ENCODE measurements around the gene ADIPOQ. TPM values are rescaled to one million over a fixed set of nuclear protein-coding genes. Genes with fewer than 3 reads are reported as not detected.

The ADIPOQ gene
- total RNA-seq, 1 experiment from 2014 or later: not detected

- Mint-ChIP-seq H3K9me3 (ENCODE audit: low read depth, unreplicated experiment) (no peaks in the 10 kb centered on the region), H3K36me3 (ENCODE audit: insufficient read depth, unreplicated experiment) (no peaks in the 10 kb centered on the region), H3K4me1 (ENCODE audit: low read depth, unreplicated experiment) (no peaks in the 10 kb centered on the region), H3K27me3 (ENCODE audit: unreplicated experiment) (no peaks in the 10 kb centered on the region), H3K4me3 (ENCODE audit: low read depth, unreplicated experiment) (no peak overlapping the region), H3K27ac (ENCODE audit: unreplicated experiment) (no peak overlapping the region)
- no TSS peak for BruUV-seq (replicated peaks)
- intact Hi-C loops (cut with micrococcal nuclease; ENCODE audit: unreplicated experiment): no loop called here
- CTCF ChIA-PET: interaction anchor here (0.7 to 1.4 kb wide), 2 partner anchors 62 to 197 kb away, joined by 4 to 6 read pairs; no protein-coding TSS in a partner anchor
- TF ChIP-seq, protein P1, sequence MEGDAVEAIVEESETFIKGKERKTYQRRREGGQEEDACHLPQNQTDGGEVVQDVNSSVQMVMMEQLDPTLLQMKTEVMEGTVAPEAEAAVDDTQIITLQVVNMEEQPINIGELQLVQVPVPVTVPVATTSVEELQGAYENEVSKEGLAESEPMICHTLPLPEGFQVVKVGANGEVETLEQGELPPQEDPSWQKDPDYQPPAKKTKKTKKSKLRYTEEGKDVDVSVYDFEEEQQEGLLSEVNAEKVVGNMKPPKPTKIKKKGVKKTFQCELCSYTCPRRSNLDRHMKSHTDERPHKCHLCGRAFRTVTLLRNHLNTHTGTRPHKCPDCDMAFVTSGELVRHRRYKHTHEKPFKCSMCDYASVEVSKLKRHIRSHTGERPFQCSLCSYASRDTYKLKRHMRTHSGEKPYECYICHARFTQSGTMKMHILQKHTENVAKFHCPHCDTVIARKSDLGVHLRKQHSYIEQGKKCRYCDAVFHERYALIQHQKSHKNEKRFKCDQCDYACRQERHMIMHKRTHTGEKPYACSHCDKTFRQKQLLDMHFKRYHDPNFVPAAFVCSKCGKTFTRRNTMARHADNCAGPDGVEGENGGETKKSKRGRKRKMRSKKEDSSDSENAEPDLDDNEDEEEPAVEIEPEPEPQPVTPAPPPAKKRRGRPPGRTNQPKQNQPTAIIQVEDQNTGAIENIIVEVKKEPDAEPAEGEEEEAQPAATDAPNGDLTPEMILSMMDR (IDR thresholded peaks at IDR 0.05; ENCODE audit: unreplicated experiment): no peak
- DNase-seq: no peak
Measured at GRCh38 chr3:186814100-186814499, 28.4 kb upstream of the ADIPOQ start.

DNA sequence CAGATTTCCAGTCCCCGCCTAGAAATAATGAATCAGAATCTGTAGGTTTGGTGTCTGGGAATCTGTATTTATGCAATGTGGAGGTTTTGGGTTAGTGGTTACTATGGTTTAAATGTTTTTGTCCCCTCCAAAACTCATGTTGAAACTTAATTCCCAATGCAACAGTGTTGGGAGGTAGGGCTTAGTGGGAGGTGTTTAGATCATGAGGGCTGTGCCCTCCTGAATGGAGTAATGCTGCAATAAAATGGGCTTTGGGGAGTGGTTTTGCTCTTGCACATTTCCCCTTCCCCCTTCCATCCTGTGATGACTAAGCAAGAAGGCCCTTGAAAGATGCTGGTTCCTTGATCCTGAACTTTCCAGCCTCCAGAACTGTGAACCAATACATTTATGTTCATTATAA is 27.1 kb upstream of the ADIPOQ start:
- BruUV-seq (replicated peaks): no TSS peak
- no peaks in the 10 kb centered on the region for H3K36me3 Mint-ChIP-seq (ENCODE audit: insufficient read depth, unreplicated experiment)
- H3K27me3 Mint-ChIP-seq (ENCODE audit: unreplicated experiment): no peaks in the 10 kb centered on the region
- no peak for DNase-seq
- CTCF ChIA-PET: interaction anchor here (0.6 kb wide), 1 partner anchor 396 kb away, joined by 3 read pairs; no protein-coding TSS in a partner anchor
- H3K4me3 Mint-ChIP-seq (ENCODE audit: low read depth, unreplicated experiment): no peak overlapping the region
- no peaks in the 10 kb centered on the region for H3K4me1 Mint-ChIP-seq (ENCODE audit: low read depth, unreplicated experiment)
- no peaks in the 10 kb centered on the region for H3K9me3 Mint-ChIP-seq (ENCODE audit: low read depth, unreplicated experiment)
- TF ChIP-seq, protein P1 (IDR thresholded peaks at IDR 0.05; ENCODE audit: unreplicated experiment): no peak
- no peak overlapping the region for H3K27ac Mint-ChIP-seq (ENCODE audit: unreplicated experiment)
- intact Hi-C loops (cut with micrococcal nuclease; ENCODE audit: unreplicated experiment): no loop called here

GRCh38 chr3:186818516-186818915 is 24.0 kb upstream of the ADIPOQ start:
- Mint-ChIP-seq H3K4me1 (ENCODE audit: low read depth, unreplicated experiment) (no peaks in the 10 kb centered on the region), H3K27me3 (ENCODE audit: unreplicated experiment) (peaks cover 2% of the 10 kb centered on the region), H3K4me3 (ENCODE audit: low read depth, unreplicated experiment) (no peak overlapping the region), H3K36me3 (ENCODE audit: insufficient read depth, unreplicated experiment) (no peaks in the 10 kb centered on the region), H3K27ac (ENCODE audit: unreplicated experiment) (no peak overlapping the region), H3K9me3 (ENCODE audit: low read depth, unreplicated experiment) (no peaks in the 10 kb centered on the region)
- BruUV-seq (replicated peaks): no TSS peak
- no peak for DNase-seq
- TF ChIP-seq, protein P1 (IDR thresholded peaks at IDR 0.05; ENCODE audit: unreplicated experiment): no peak
- CTCF ChIA-PET: interaction anchor here (0.7 kb wide), 1 partner anchor 145 kb away, joined by 3 read pairs; no protein-coding TSS in a partner anchor
- intact Hi-C loops (cut with micrococcal nuclease; ENCODE audit: unreplicated experiment): no loop called here

- no peaks in the 10 kb centered on the region for H3K9me3 Mint-ChIP-seq (ENCODE audit: low read depth, unreplicated experiment)
- no peaks in the 10 kb centered on the region for H3K36me3 Mint-ChIP-seq (ENCODE audit: insufficient read depth, unreplicated experiment)
- H3K27ac Mint-ChIP-seq (ENCODE audit: unreplicated experiment): no peak overlapping the region
- BruUV-seq (replicated peaks): no TSS peak
- TF ChIP-seq, protein P1 (IDR thresholded peaks at IDR 0.05; ENCODE audit: unreplicated experiment): no peak
- peaks cover 4% of the 10 kb centered on the region for H3K4me1 Mint-ChIP-seq (ENCODE audit: low read depth, unreplicated experiment)
- no peak overlapping the region for H3K4me3 Mint-ChIP-seq (ENCODE audit: low read depth, unreplicated experiment)
- no peak for DNase-seq
- intact Hi-C loops (cut with micrococcal nuclease; ENCODE audit: unreplicated experiment): no loop called here
- H3K27me3 Mint-ChIP-seq (ENCODE audit: unreplicated experiment): peaks cover 6% of the 10 kb centered on the region
- CTCF ChIA-PET: interaction anchor here (0.5 to 0.7 kb wide), 2 partner anchors 79 to 279 kb away, joined by 3 read pairs; no protein-coding TSS in a partner anchor
Measured at GRCh38 chr3:186818956-186819355, 23.6 kb upstream of the ADIPOQ start.
